Measurements from ENCODE around the gene WDR81.

WDR81 gene

GRCh38 chr17:1785930-1786329 lies 61.4 kb downstream of the WDR81 start:
- H3K4me3 ChIP-seq (ENCODE audit: control insufficient read depth, low read depth, low read length), result no peak overlapping the region
- no peak for TF ChIP-seq CTCF (IDR thresholded peaks at IDR 0.05; ENCODE audit: control insufficient read depth, insufficient read depth, low read depth, low read length, missing control alignments)
- no peak for DNase-seq (ENCODE audit: low read depth)

DNA sequence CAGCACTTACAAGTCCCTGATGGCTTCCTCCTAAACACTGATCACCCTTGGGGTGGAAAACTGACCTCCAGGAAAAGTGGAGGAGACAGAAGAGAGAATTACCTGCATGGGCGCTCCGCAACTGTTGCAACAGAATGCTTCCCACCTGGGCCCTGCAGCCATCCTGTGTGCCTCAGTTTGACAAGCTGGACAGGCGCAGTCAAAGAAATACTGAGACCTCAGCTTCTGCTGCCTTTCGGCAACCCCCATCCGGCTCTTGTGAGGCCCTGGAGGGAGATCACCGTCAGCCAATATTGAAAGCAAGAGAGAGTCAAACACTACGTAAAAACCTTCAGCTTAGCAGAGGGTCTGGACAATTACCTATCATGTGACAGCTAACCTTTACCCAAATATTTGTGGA lies 62.2 kb downstream of the WDR81 start:
- no peak overlapping the region for H3K4me3 ChIP-seq (ENCODE audit: control insufficient read depth, low read depth, low read length)
- no peak for TF ChIP-seq CTCF (IDR thresholded peaks at IDR 0.05; ENCODE audit: control insufficient read depth, insufficient read depth, low read depth, low read length, missing control alignments)
- no peak for DNase-seq (ENCODE audit: low read depth)

DNA sequence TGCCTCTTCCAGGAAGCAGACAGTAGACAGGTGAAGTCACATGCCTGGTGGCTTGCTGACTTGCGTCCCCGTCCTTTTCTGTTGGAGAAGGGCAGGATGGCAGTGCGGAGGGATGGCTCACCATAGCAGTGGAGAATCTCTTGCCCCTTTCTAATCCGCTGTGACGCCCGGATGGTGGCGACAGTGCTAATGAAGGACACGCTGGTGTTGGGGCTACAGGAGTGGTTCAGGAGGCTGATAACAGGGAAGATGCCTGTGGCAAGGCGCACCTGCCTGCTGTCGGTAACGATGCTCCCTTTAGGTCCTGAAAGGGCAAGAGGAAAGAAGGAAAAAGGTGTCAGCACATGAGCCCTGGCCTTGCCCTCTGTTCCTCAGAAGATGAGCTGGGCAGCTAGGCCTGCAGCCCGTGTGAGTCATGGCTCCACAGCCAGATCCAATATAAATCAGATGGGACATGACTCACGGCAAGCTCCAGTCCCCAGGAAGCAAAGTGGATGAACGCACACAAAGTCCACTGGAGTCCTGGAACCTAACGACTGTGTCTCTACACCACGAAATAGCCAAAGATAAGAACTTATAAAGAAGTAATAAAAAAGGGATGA lies 62.9 kb downstream of the WDR81 start:
- H3K4me3 ChIP-seq (ENCODE audit: control insufficient read depth, low read depth, low read length), result no peak overlapping the region
- no peak for TF ChIP-seq CTCF (IDR thresholded peaks at IDR 0.05; ENCODE audit: control insufficient read depth, insufficient read depth, low read depth, low read length, missing control alignments)

More for the DNA sequence above, 62.9 kb downstream of the WDR81 start:
- DNase-seq (ENCODE audit: low read depth), result peak; percentile 85
